IPS-NIHi7 (cell line): ENCODE results near the gene NUP210L.
"Not testable (repeated sequence)": the region's sequence is repeated elsewhere in the genome, so short reads cannot be mapped to it uniquely, and the experiment has no call there.

Source experiments
- DNase-seq: peaks from one replicate; pipeline ENCODE4 v3.0.0; 2012; ENCODE audit warnings: mixed read lengths; ENCODE audit errors: extremely low spot score

The NUP210L gene

GRCh38 chr1:153995202-153995601 is 159.7 kb downstream of the NUP210L start:
- DNase-seq, result no peak

- DNase-seq, result no peak
Measured at GRCh38 chr1:153991806-153992205, 163.1 kb downstream of the NUP210L start.

GRCh38 chr1:153991151-153991630 is 163.7 kb downstream of the NUP210L start:
- DNase-seq, result no peak

- peak; percentile 90 for DNase-seq
Measured at GRCh38 chr1:153990468-153991150, 164.3 kb downstream of the NUP210L start, which contains the start of gene RPS27. RPS27 (plus strand) TSS chr1:153990762; CDS start chr1:153990797, 35 bp downstream.

- DNase-seq, result no peak
Measured at GRCh38 chr1:153987621-153988020, 167.3 kb downstream of the NUP210L start.

- DNase-seq, result peak; percentile 93
Measured at GRCh38 chr1:153985941-153986761, 168.7 kb downstream of the NUP210L start, which contains the start of gene RAB13. RAB13 (minus strand) TSS chr1:153986339; CDS start chr1:153986236, 103 bp downstream.

- peak; percentile 56 for DNase-seq
Measured at GRCh38 chr1:153985341-153985912, 169.4 kb downstream of the NUP210L start.

GRCh38 chr1:153984123-153984894 is 170.6 kb downstream of the NUP210L start:
- DNase-seq, result no peak

- not testable (repeated sequence) for DNase-seq
Measured at GRCh38 chr1:153981735-153982134, 173.1 kb downstream of the NUP210L start.

- not testable (repeated sequence) for DNase-seq
Measured at GRCh38 chr1:153979091-153979490, 175.8 kb downstream of the NUP210L start.

- DNase-seq, result no peak
Measured at GRCh38 chr1:153978274-153978909, 176.5 kb downstream of the NUP210L start.

- peak; percentile 82 for DNase-seq
Measured at GRCh38 chr1:153977250-153978240, 177.3 kb downstream of the NUP210L start, which contains the start of gene JTB. JTB (minus strand) TSS chr1:153977674; CDS start chr1:153977252, 422 bp downstream.

- no peak for DNase-seq
Measured at GRCh38 chr1:153976819-153977249, 178.0 kb downstream of the NUP210L start.

- no peak for DNase-seq
Measured at GRCh38 chr1:153973525-153973924, 181.3 kb downstream of the NUP210L start.

GRCh38 chr1:153973071-153973470 is 181.8 kb downstream of the NUP210L start:
- no peak for DNase-seq

- DNase-seq, result no peak
Measured at GRCh38 chr1:153970346-153970745, 184.5 kb downstream of the NUP210L start.

- DNase-seq, result no peak
Measured at GRCh38 chr1:153968972-153969371, 185.9 kb downstream of the NUP210L start.

- no peak for DNase-seq
Measured at GRCh38 chr1:153968408-153968807, 186.5 kb downstream of the NUP210L start.

GRCh38 chr1:153968000-153968363 is 186.9 kb downstream of the NUP210L start:
- no peak for DNase-seq
